Body of pancreas (tissue), 4 donors: ENCODE results near the gene POLR1E. TPM values are rescaled to one million over a fixed set of nuclear protein-coding genes. Genes with fewer than 3 reads are reported as not detected.

ENCODE experiments used
- ATAC-seq: fragments of 150-250 bp; one replicate; pipeline ENCODE4 v1.9.1; 2016
- DNase-seq, 4 donors: peaks; one replicate each; pipeline ENCODE4 v3.0.0-alpha.2; 2019
- H3K27ac ChIP-seq, 4 donors: fragments of 200-600 bp; sonication (generic); 1 replicate in 3 of 4; 2 replicates in 1 of 4; pipeline versions ENCODE4 v1.5.1 to v1.6.1; 2016 to 2019; ENCODE audit warnings: mild to moderate bottlenecking in 1 of 4, mixed read lengths in 1 of 4, moderate library complexity in 1 of 4
- H3K27me3 ChIP-seq, 2 donors: fragments of 200-600 bp; sonication (generic); one replicate each; pipeline ENCODE4 v1.6.0; 2016; ENCODE audit warnings: mild to moderate bottlenecking in 1 of 2
- H3K36me3 ChIP-seq, 2 donors: fragments of 200-600 bp; sonication (generic); replicated peaks in 1 of 2; 2 replicates each; pipeline ENCODE4 v1.5.1; 2016; ENCODE audit warnings: low read depth in 2 of 2; ENCODE audit not compliant: insufficient read depth in 1 of 2
- H3K4me1 ChIP-seq: fragments of 200-600 bp; sonication (generic); one replicate; pipeline ENCODE4 v1.6.0; 2016
- H3K4me3 ChIP-seq, 2 donors: fragments of 200-600 bp; sonication (generic); 1 replicate in 1 of 2; 2 replicates in 1 of 2; pipeline ENCODE4 v1.5.1; 2016 to 2019
- H3K9me3 ChIP-seq, 3 donors: fragments of 200-600 bp; sonication (generic); 1 replicate in 2 of 3; 2 replicates in 1 of 3; pipeline ENCODE4 v1.5.1; 2016
- CTCF ChIP-seq, 7 experiments: fragments of 450-650 bp in 4 of 7; fragments of 200-600 bp in 3 of 7; sonication (generic) in 3 of 7; IDR thresholded peaks; one replicate each; pipeline ENCODE4 v1.5.1; 2016 to 2019; ENCODE audit warnings: antibody characterized with exemption in 7 of 7
- POLR2A ChIP-seq, 3 donors: fragments of 450-650 bp; IDR thresholded peaks; one replicate each; pipeline ENCODE4 v1.6.1; 2016; ENCODE audit warnings: antibody characterized with exemption in 3 of 3, mild to moderate bottlenecking in 2 of 3
- WGBS, 2 donors: methylation state at CpG; one replicate each; pipeline ENCODE4 v1.1.5; 2017; 5-methylcytosine and 5-hydroxymethylcytosine counted together
- intact Hi-C: fragments of 100-400 bp; cut with DNase I; formaldehyde crosslinking; loops from one replicate; pipeline ENCODE4 v1.15.1; 2023
- total RNA-seq, 2 donors: library from RNA; depleted of rRNA; stranded (reverse); fragments of >200 nt; gene quantifications; one replicate each; pipeline ENCODE4 v1.1.0, GENCODE V29; 2016

POLR1E gene
- total RNA-seq, 2 donors from 2014 or later = 9.6 to 15.0 TPM

- ATAC-seq (no peak), DNase-seq (no peak)
- intact Hi-C loops = no loop called here
- H3K4me3 ChIP-seq = no peak overlapping the region
- TF ChIP-seq POLR2A (IDR thresholded peaks at IDR 0.05) (no peak), CTCF (IDR thresholded peaks at IDR 0.05) (no peak)
- H3K27ac ChIP-seq = no peak overlapping the region
- H3K9me3 ChIP-seq = no peaks in the 10 kb centered on the region
- peaks cover 0 to 4% of the 10 kb centered on the region in 2 donors for H3K36me3 ChIP-seq
- 89 to 95% methylated on average over 13 of the region's 13 CpGs for WGBS, 2 donors
- H3K27me3 ChIP-seq = no peaks in the 10 kb centered on the region
- H3K4me1 ChIP-seq = peaks cover 10% of the 10 kb centered on the region
Measured at GRCh38 chr9:37531699-37532098, 46.0 kb downstream of the POLR1E start.

GRCh38 chr9:37534412-37534811, 48.7 kb downstream of the POLR1E start:
- Histone ChIP-seq H3K27me3 (no peaks in the 10 kb centered on the region), H3K9me3 (no peaks in the 10 kb centered on the region), H3K4me3 (no peak overlapping the region), H3K27ac (peak overlapping the region; percentile 22 to 75 (median 59)), H3K4me1 (peaks cover 10% of the 10 kb centered on the region), H3K36me3 (no peaks in the 10 kb centered on the region)
- DNase-seq (peak; percentile 33 to 73 (median 54)), ATAC-seq (peak; percentile 80)
- intact Hi-C loops = no loop called here
- TF ChIP-seq POLR2A (IDR thresholded peaks at IDR 0.05) (peak in 1 of 3 donors; percentile 23), CTCF (IDR thresholded peaks at IDR 0.05) (no peak)
- 27 to 44% methylated on average over 7 of the region's 7 CpGs for WGBS, 2 donors

- Histone ChIP-seq H3K4me1 (peaks cover 10% of the 10 kb centered on the region), H3K36me3 (no peaks in the 10 kb centered on the region), H3K9me3 (no peaks in the 10 kb centered on the region), H3K27ac (peak overlapping the region; percentile 22 to 75 (median 59)), H3K4me3 (no peak overlapping the region), H3K27me3 (no peaks in the 10 kb centered on the region)
- ATAC-seq (no peak), DNase-seq (no peak)
- intact Hi-C loops = no loop called here
- 76 to 82% methylated on average over 10 of the region's 10 CpGs for WGBS, 2 donors
- TF ChIP-seq POLR2A (IDR thresholded peaks at IDR 0.05) (no peak), CTCF (IDR thresholded peaks at IDR 0.05) (no peak)
Measured at GRCh38 chr9:37534901-37535300, 49.2 kb downstream of the POLR1E start.

- Histone ChIP-seq H3K27me3 (no peaks in the 10 kb centered on the region), H3K27ac (no peak overlapping the region), H3K4me3 (no peak overlapping the region), H3K4me1 (peaks cover 27% of the 10 kb centered on the region), H3K9me3 (no peaks in the 10 kb centered on the region), H3K36me3 (no peaks in the 10 kb centered on the region)
- intact Hi-C loops = no loop called here
- 86 to 93% methylated on average over 7 of the region's 7 CpGs for WGBS, 2 donors
- DNase-seq (no peak), ATAC-seq (no peak)
- no peak for TF ChIP-seq POLR2A (IDR thresholded peaks at IDR 0.05)
Measured at GRCh38 chr9:37538099-37538498, 52.4 kb downstream of the POLR1E start.

GRCh38 chr9:37539634-37540033, 53.9 kb downstream of the POLR1E start:
- TF ChIP-seq CTCF (IDR thresholded peaks at IDR 0.05) = no peak
- TF ChIP-seq POLR2A (IDR thresholded peaks at IDR 0.05) = no peak
- no peak overlapping the region for H3K27ac ChIP-seq
- no peak for ATAC-seq

More at GRCh38 chr9:37539634-37540033, 53.9 kb downstream of the POLR1E start:
- Histone ChIP-seq H3K36me3 (no peaks in the 10 kb centered on the region), H3K4me1 (peaks cover 30% of the 10 kb centered on the region), H3K4me3 (no peak overlapping the region), H3K9me3 (no peaks in the 10 kb centered on the region), H3K27me3 (no peaks in the 10 kb centered on the region)
- DNase-seq = no peak
- intact Hi-C loops = no loop called here
